ENCODE measurements around the gene ITGA5. TPM values are rescaled to one million over a fixed set of nuclear protein-coding genes. Genes with fewer than 3 reads are reported as not detected.

Gene ITGA5
- total RNA-seq, 1 donor from 2014 or later, result 20.1 TPM

DNA sequence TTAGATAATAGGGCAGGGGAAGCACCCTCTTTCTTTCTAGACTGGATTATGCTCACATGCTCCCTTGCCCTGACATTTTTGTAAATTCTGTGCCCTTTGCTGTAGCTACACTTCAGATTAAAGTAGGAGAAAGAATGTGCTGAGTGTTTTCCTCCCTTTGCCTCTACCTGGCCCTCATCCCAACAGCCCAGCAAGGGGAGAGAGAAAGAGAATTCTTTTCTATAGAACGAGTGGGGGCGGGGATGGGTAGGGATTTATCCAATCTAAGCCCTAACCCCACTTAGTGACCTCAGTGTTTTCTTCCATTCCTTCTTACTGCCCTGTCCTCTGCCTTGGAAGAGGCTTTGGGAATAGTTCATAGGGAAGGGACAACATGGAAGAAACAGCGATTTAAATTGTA is 68.3 kb downstream of the ITGA5 start:
- H3K9me3 Mint-ChIP-seq, result no peaks in the 10 kb centered on the region
- H3K4me1 Mint-ChIP-seq, result peaks cover 51% of the 10 kb centered on the region
- H3K27me3 Mint-ChIP-seq (ENCODE audit: low read depth), result no peaks in the 10 kb centered on the region
- no peak for TF ChIP-seq CTCF (conservative IDR thresholded peaks at IDR 0.05)
- no peak for DNase-seq (ENCODE audit: low read depth, low spot score)
- H3K36me3 Mint-ChIP-seq (ENCODE audit: low read depth), result peaks cover 20% of the 10 kb centered on the region
- H3K4me3 Mint-ChIP-seq, result peak overlapping the region; percentile 90
- peak overlapping the region; percentile 99 for H3K27ac Mint-ChIP-seq (ENCODE audit: unreplicated experiment)

- no peak overlapping the region for H3K4me3 Mint-ChIP-seq
These were observed 69.4 kb downstream of the ITGA5 start for GRCh38 chr12:54349679-54350078.

DNA sequence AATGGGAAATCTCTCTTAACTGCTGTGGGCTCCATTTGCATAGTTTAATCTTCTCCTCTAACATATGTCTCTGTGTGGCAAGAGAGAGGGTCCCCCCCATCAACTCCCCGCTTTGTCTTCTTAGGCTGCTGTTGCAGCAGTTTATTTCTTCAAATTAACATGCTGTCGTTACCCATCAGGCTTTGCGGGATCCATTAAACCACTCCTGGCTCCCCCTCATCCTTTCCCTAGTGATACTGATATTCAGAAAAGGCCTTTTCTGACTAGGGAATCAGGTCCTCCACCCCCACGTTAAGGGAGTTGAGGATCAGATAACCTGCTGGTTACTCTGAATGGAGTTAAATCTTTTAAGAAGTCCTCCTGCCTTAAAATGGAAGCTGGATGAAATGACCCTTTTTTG is 70.0 kb downstream of the ITGA5 start:
- no peak for TF ChIP-seq CTCF (conservative IDR thresholded peaks at IDR 0.05)
- H3K27ac Mint-ChIP-seq (ENCODE audit: unreplicated experiment), result peak overlapping the region; percentile 36
- no peak overlapping the region for H3K4me3 Mint-ChIP-seq
- H3K36me3 Mint-ChIP-seq (ENCODE audit: low read depth), result peaks cover 22% of the 10 kb centered on the region
- no peaks in the 10 kb centered on the region for H3K27me3 Mint-ChIP-seq (ENCODE audit: low read depth)
- no peaks in the 10 kb centered on the region for H3K9me3 Mint-ChIP-seq
- peaks cover 51% of the 10 kb centered on the region for H3K4me1 Mint-ChIP-seq
- no peak for DNase-seq (ENCODE audit: low read depth, low spot score)

More at GRCh38 chr12:54349679-54350078, 69.4 kb downstream of the ITGA5 start:
- H3K9me3 Mint-ChIP-seq, result no peaks in the 10 kb centered on the region
- no peak for TF ChIP-seq CTCF (conservative IDR thresholded peaks at IDR 0.05)
- DNase-seq (ENCODE audit: low read depth, low spot score), result no peak
- peaks cover 22% of the 10 kb centered on the region for H3K36me3 Mint-ChIP-seq (ENCODE audit: low read depth)
- peaks cover 51% of the 10 kb centered on the region for H3K4me1 Mint-ChIP-seq
- H3K27me3 Mint-ChIP-seq (ENCODE audit: low read depth), result no peaks in the 10 kb centered on the region
- no peak overlapping the region for H3K27ac Mint-ChIP-seq (ENCODE audit: unreplicated experiment)

Other genes with a start within 250 kb of the ITGA5 start
- 36.9 and 38.6 TPM in 2 replicates for gene SMUG1, start 230.3 kb downstream of the ITGA5 start, total RNA-seq
- gene CBX5, start 139.1 kb downstream of the ITGA5 start, total RNA-seq, result 369 and 401 TPM in 2 replicates
- 3,205 and 3,261 TPM in 2 replicates for gene HNRNPA1, start 138.5 kb downstream of the ITGA5 start, total RNA-seq
- gene NFE2, start 118.3 kb downstream of the ITGA5 start, total RNA-seq, result 0.32 TPM in 1 of 2 replicates, not detected in the other
- gene COPZ1, start 94.1 kb downstream of the ITGA5 start, total RNA-seq, result 148 and 160 TPM in 2 replicates
- not detected in 2 replicates for gene GPR84, start 54.8 kb downstream of the ITGA5 start, total RNA-seq
- 20.3 and 20.8 TPM in 2 replicates for gene ZNF385A, start 34.5 kb downstream of the ITGA5 start, total RNA-seq
- not detected in 2 replicates for gene GTSF1, start 54.3 kb upstream of the ITGA5 start, total RNA-seq
- 0.19 TPM in 1 of 2 replicates, not detected in the other for gene NCKAP1L, start 78.5 kb upstream of the ITGA5 start, total RNA-seq
- gene PDE1B, start 130.3 kb upstream of the ITGA5 start, total RNA-seq, result 2.9 and 3.5 TPM in 2 replicates
- gene PPP1R1A, start 169.4 kb upstream of the ITGA5 start, total RNA-seq, result 9.1 and 10.3 TPM in 2 replicates
- gene LACRT, start 215.6 kb upstream of the ITGA5 start, total RNA-seq, result not detected in 2 replicates
- not detected in 2 replicates for gene DCD, start 229.1 kb upstream of the ITGA5 start, total RNA-seq